DLD1 (cell line): ENCODE measurements around the gene FOXD4L4.
"Not testable (repeated sequence)": the region's sequence is repeated elsewhere in the genome, so short reads cannot be mapped to it uniquely, and the experiment has no call there.

Source experiments
- in situ Hi-C: cut with HindIII; loops from 2 replicates; pipeline ENCODE4 v1.10.0; 2017; ENCODE audit warnings: low sequenced_read_pairs

Gene FOXD4L4

DNA sequence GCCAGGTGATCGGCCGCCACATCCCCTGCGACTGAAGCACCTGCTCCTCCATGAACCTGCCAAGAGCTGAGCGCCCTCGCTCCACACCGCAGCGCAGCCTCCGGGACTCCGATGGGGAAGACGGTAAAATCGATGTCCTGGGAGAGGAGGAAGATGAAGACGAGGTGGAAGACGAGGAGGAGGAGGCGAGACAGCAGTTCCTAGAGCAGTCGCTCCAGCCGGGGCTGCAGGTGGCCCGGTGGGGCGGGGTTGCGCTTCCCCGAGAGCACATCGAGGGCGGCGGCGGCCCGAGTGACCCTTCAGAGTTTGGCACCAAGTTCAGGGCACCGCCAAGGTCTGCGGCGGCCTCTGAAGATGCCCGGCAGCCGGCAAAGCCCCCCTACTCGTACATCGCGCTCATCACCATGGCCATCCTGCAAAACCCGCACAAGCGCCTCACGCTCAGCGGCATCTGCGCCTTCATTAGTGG, at the start of gene FOXD4L4:
TSS of gene FOXD4L4 (plus strand) at position 51 of the 469 bp plus-strand sequence. CDS start at position 51, 0 bp downstream.
- in situ Hi-C loops: not testable (repeated sequence)

DNA sequence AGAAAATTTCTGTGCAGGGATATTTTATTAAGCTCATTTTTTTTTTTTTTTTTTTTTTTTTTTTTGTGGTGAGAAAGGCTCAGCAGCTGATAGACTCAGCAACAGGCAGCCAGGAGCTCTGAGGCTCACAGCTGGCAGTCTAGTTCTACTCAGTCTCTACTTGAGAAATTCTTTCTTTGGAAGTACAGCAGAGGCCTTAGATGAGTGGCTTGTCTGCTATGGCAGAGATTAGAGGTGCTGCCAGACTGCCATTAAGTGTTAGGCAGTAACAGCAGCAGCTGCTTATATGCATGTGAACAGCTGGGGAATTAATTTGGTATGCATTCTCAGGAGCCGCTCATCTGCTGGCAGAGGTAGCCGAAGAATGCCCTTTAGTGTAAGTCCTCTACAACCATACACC, 33.4 kb upstream of the FOXD4L4 start:
- in situ Hi-C loops: not testable (repeated sequence)

DNA sequence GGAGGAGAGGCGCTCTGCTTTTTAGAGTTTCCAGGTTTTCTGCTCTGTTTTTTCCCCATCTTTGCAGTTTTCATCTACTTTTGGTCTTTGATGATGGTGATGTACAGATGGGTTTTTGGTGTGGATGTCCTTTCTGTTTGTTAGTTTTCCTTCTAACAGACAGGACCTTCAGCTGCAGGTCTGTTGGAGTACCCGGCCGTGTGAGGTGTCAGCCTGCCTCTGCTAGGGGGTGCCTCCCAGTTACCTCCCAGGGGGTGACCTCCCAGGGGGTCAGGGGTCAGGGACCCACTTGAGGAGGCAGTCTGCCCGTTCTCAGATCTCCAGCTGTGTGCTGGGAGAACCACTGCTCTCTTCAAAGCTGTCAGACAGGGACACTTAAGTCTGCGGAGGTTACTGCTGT, 22.5 kb upstream of the FOXD4L4 start:
- in situ Hi-C loops: not testable (repeated sequence)

DNA sequence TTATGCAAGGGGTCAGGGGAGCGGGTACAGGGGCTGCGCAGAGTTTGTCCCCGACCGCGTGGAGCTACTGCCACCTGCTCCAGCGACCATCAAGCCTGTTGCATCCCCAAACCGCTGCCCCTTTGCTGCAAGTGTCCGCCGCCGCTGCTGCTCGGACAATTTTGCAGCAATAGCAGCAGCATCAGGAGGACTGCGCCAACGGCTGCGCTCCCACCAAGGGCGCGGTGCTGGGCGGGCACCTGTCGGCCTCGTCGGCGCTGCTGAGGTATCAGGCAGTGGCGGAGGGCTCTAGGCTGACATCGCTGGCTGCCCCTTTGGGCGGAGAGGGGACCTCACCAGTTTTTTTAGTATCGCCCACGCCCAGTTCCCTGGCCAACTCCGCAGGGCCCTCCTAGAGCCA, 1.2 kb downstream of the FOXD4L4 start:
- in situ Hi-C loops: not testable (repeated sequence)
